Endodermal cell (in vitro differentiated cells): ENCODE results near the gene PCNX1. TPM values are rescaled to one million over a fixed set of nuclear protein-coding genes. Genes with fewer than 3 reads are reported as not detected.
A peak's percentile ranks its signal among the peaks of the same experiment; 100 is the strongest.

ENCODE experiments used
- DNase-seq: peaks from one replicate; pipeline ENCODE4 v3.0.0-alpha.2; 2017
- H3K27ac ChIP-seq: 2 replicates; pipeline ENCODE4 v1.5.1; 2013; ENCODE audit warnings: mild to moderate bottlenecking, low read depth, low read length, moderate library complexity
- H3K27me3 ChIP-seq: 2 replicates; pipeline ENCODE4 v1.6.1; 2013; ENCODE audit warnings: mild to moderate bottlenecking, low read length, moderate library complexity; ENCODE audit not compliant: insufficient read depth, control insufficient read depth, poor library complexity, severe bottlenecking
- H3K36me3 ChIP-seq: 2 replicates; pipeline ENCODE4 v1.7.0; 2013; ENCODE audit warnings: mild to moderate bottlenecking, low read length, moderate library complexity; ENCODE audit not compliant: control insufficient read depth, insufficient read depth
- H3K4me1 ChIP-seq: one replicate; pipeline ENCODE4 v1.7.0; 2013; ENCODE audit warnings: low read length; ENCODE audit not compliant: control insufficient read depth, insufficient read depth
- H3K4me3 ChIP-seq: 2 replicates; pipeline ENCODE4 v1.5.1; 2013; ENCODE audit warnings: mild to moderate bottlenecking, low read length, moderate library complexity
- H3K9ac ChIP-seq: 2 replicates; pipeline ENCODE4 v1.6.1; 2013; ENCODE audit warnings: mild to moderate bottlenecking, low read length, moderate library complexity; ENCODE audit not compliant: poor library complexity, severe bottlenecking; ENCODE audit errors: extremely low read depth
- H3K9me3 ChIP-seq: 2 replicates; pipeline ENCODE4 v1.6.1; 2013; ENCODE audit warnings: mild to moderate bottlenecking, low read length, moderate library complexity; ENCODE audit not compliant: control insufficient read depth
- H3K27ac Mint-ChIP-seq: 2 replicates; pipeline ENCODE4 v1.8.0; 2020; ENCODE audit warnings: mixed read lengths
- H3K27me3 Mint-ChIP-seq: 2 replicates; pipeline ENCODE4 v1.8.0; 2021; ENCODE audit warnings: mild to moderate bottlenecking, mixed read lengths; ENCODE audit not compliant: insufficient read depth
- H3K36me3 Mint-ChIP-seq: 2 replicates; pipeline ENCODE4 v1.8.0; 2020; ENCODE audit warnings: low read depth, mixed read lengths
- H3K4me1 Mint-ChIP-seq: 2 replicates; pipeline ENCODE4 v1.8.0; 2020; ENCODE audit warnings: mixed read lengths
- H3K4me3 Mint-ChIP-seq: 2 replicates; pipeline ENCODE4 v1.8.0; 2020; ENCODE audit warnings: mild to moderate bottlenecking, moderate library complexity, mixed read lengths
- H3K9me3 Mint-ChIP-seq: 2 replicates; pipeline ENCODE4 v1.8.0; 2020; ENCODE audit warnings: mild to moderate bottlenecking, mixed read lengths
- WGBS, 2 experiments: methylation state at CpG; one replicate each; pipeline versions ENCODE4 v1.1.5 to v1.1.7; 2013; ENCODE audit warnings: missing lambda C conversion rate in 2 of 2, mixed read lengths in 1 of 2; ENCODE audit not compliant: insufficient coverage in 1 of 2, insufficient read length in 1 of 2; 5-methylcytosine and 5-hydroxymethylcytosine counted together
- total RNA-seq, 2 donors: library from RNA; stranded (reverse); fragmentation: NEBNext Ultra II Directional in 1 of 2; extraction: Animal tissue kit (Norgen Biotek cat#: 25700) in 1 of 2; gene quantifications; 2 replicates in 1 of 2; 3 replicates in 1 of 2; pipeline ENCODE4 v1.2.1, GENCODE V29; 2021
- TF ChIP-seq, protein P1 (sequence below): fragments of 200-600 bp; sonication (generic); conservative IDR thresholded peaks from 2 replicates; pipeline ENCODE4 v1.5.0; 2021; ENCODE audit warnings: antibody characterized with exemption, mild to moderate bottlenecking

The PCNX1 gene
- total RNA-seq, 2 donors from 2014 or later: 68.2 TPM

DNA sequence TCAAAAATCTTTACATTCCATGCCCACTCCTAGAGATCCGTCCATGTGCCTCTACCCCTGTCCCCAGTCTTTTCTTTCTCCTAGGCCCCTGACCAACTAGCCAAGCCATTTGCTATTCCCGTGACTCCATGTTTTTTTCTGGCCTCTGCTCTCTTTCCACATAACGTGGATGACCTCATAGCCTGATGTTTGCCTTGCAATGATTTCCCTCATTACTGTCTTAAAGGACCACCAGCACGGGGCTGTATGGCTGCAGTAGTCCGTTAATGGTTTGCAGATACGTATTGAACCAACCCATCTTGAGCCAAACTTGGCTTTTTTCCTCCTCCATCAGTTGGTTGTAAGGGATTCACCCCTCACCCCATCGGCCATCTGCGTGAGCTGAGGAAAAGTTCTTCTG lies 226.0 kb downstream of the PCNX1 start:
- Mint-ChIP-seq H3K27ac (no peak overlapping the region), H3K4me3 (no peak overlapping the region), H3K4me1 (peaks cover 28% of the 10 kb centered on the region), H3K27me3 (peaks cover 4% of the 10 kb centered on the region), H3K36me3 (peaks cover 5% of the 10 kb centered on the region), H3K9me3 (peaks cover 26% of the 10 kb centered on the region)
- Histone ChIP-seq H3K4me3 (no peak overlapping the region), H3K4me1 (peaks cover 5% of the 10 kb centered on the region), H3K27me3 (no peaks in the 10 kb centered on the region), H3K27ac (no peak overlapping the region), H3K9ac (no peak overlapping the region), H3K9me3 (peaks cover 51% of the 10 kb centered on the region), H3K36me3 (no peaks in the 10 kb centered on the region)
- DNase-seq: peak; percentile 7
- 95 to 100% methylated on average over 3 to 8 of the region's 8 CpGs for WGBS, 2 experiments
- TF ChIP-seq, protein P1, sequence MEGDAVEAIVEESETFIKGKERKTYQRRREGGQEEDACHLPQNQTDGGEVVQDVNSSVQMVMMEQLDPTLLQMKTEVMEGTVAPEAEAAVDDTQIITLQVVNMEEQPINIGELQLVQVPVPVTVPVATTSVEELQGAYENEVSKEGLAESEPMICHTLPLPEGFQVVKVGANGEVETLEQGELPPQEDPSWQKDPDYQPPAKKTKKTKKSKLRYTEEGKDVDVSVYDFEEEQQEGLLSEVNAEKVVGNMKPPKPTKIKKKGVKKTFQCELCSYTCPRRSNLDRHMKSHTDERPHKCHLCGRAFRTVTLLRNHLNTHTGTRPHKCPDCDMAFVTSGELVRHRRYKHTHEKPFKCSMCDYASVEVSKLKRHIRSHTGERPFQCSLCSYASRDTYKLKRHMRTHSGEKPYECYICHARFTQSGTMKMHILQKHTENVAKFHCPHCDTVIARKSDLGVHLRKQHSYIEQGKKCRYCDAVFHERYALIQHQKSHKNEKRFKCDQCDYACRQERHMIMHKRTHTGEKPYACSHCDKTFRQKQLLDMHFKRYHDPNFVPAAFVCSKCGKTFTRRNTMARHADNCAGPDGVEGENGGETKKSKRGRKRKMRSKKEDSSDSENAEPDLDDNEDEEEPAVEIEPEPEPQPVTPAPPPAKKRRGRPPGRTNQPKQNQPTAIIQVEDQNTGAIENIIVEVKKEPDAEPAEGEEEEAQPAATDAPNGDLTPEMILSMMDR: no peak

- H3K4me3 ChIP-seq: no peak overlapping the region
- H3K4me1 Mint-ChIP-seq: peaks cover 17% of the 10 kb centered on the region
- H3K9me3 Mint-ChIP-seq: peaks cover 26% of the 10 kb centered on the region
- peaks cover 51% of the 10 kb centered on the region for H3K9me3 ChIP-seq
- peaks cover 4% of the 10 kb centered on the region for H3K27me3 Mint-ChIP-seq
- 93 to 100% methylated on average over 1 to 2 of the region's 2 CpGs for WGBS, 2 experiments
- H3K36me3 Mint-ChIP-seq: peaks cover 5% of the 10 kb centered on the region
- no peaks in the 10 kb centered on the region for H3K27me3 ChIP-seq
- H3K27ac Mint-ChIP-seq: no peak overlapping the region
- H3K27ac ChIP-seq: no peak overlapping the region
- no peaks in the 10 kb centered on the region for H3K36me3 ChIP-seq
- DNase-seq: peak; percentile 4
- H3K4me3 Mint-ChIP-seq: no peak overlapping the region
- TF ChIP-seq, protein P1: no peak
- no peak overlapping the region for H3K9ac ChIP-seq
- no peaks in the 10 kb centered on the region for H3K4me1 ChIP-seq
Observed at GRCh38 chr14:71135496-71135895, 228.2 kb downstream of the PCNX1 start.

GRCh38 chr14:71135911-71136310 lies 228.7 kb downstream of the PCNX1 start:
- TF ChIP-seq, protein P1: no peak
- Histone ChIP-seq H3K27ac (no peak overlapping the region), H3K4me3 (no peak overlapping the region), H3K9me3 (peaks cover 51% of the 10 kb centered on the region), H3K36me3 (no peaks in the 10 kb centered on the region), H3K27me3 (no peaks in the 10 kb centered on the region), H3K4me1 (no peaks in the 10 kb centered on the region), H3K9ac (no peak overlapping the region)
- 85 to 100% methylated on average over 4 of the region's 4 CpGs for WGBS, 2 experiments
- peak; percentile 10 for DNase-seq
- Mint-ChIP-seq H3K36me3 (peaks cover 5% of the 10 kb centered on the region), H3K4me1 (peaks cover 18% of the 10 kb centered on the region), H3K9me3 (peaks cover 26% of the 10 kb centered on the region), H3K4me3 (no peak overlapping the region), H3K27me3 (peaks cover 4% of the 10 kb centered on the region), H3K27ac (no peak overlapping the region)
